ENCODE results near the gene PNPLA4.

PNPLA4 gene

GRCh38 chrX:7927259-7928167, at the start of gene PNPLA4:
Gene PNPLA4 (minus strand): TSS chrX:7927413. CDS start chrX:7926119, 1,294 bp downstream.
- peak; percentile 54 for DNase-seq (ENCODE audit: insufficient read length, low spot score)
- FAIRE-seq: no peak

GRCh38 chrX:7972586-7972985, 45.4 kb upstream of the PNPLA4 start:
- no peak for DNase-seq (ENCODE audit: insufficient read length, low spot score)
- FAIRE-seq: no peak

- DNase-seq (ENCODE audit: insufficient read length, low spot score) (no peak), FAIRE-seq (no peak)
Observed at GRCh38 chrX:7970428-7970827, 43.2 kb upstream of the PNPLA4 start.

GRCh38 chrX:7965436-7965835, 38.2 kb upstream of the PNPLA4 start:
- DNase-seq (ENCODE audit: insufficient read length, low spot score) (no peak), FAIRE-seq (no peak)

- FAIRE-seq: no peak
Observed at GRCh38 chrX:7960246-7960645, 33.0 kb upstream of the PNPLA4 start.

GRCh38 chrX:7953446-7953845, 26.2 kb upstream of the PNPLA4 start:
- no peak for FAIRE-seq
- DNase-seq (ENCODE audit: insufficient read length, low spot score): no peak

More at GRCh38 chrX:7960246-7960645, 33.0 kb upstream of the PNPLA4 start:
- DNase-seq (ENCODE audit: insufficient read length, low spot score): no peak

GRCh38 chrX:7950865-7951264, 23.7 kb upstream of the PNPLA4 start:
- DNase-seq (ENCODE audit: insufficient read length, low spot score): no peak
- no peak for FAIRE-seq

GRCh38 chrX:7948483-7948882, 21.3 kb upstream of the PNPLA4 start:
- DNase-seq (ENCODE audit: insufficient read length, low spot score) (no peak), FAIRE-seq (no peak)

- no peak for FAIRE-seq
- no peak for DNase-seq (ENCODE audit: insufficient read length, low spot score)
Observed at GRCh38 chrX:7946960-7947359, 19.7 kb upstream of the PNPLA4 start.

GRCh38 chrX:7943600-7944245, 16.5 kb upstream of the PNPLA4 start:
- FAIRE-seq (no peak), DNase-seq (ENCODE audit: insufficient read length, low spot score) (no peak)

GRCh38 chrX:7941390-7942042, 14.3 kb upstream of the PNPLA4 start:
- FAIRE-seq (no peak), DNase-seq (ENCODE audit: insufficient read length, low spot score) (peak; percentile 2)

GRCh38 chrX:7934026-7934425, 6.8 kb upstream of the PNPLA4 start:
- FAIRE-seq: no peak

GRCh38 chrX:7926914-7927258, 327 bp downstream of the PNPLA4 start:
- FAIRE-seq: no peak
- peak; percentile 1 for DNase-seq (ENCODE audit: insufficient read length, low spot score)

More at GRCh38 chrX:7934026-7934425, 6.8 kb upstream of the PNPLA4 start:
- no peak for DNase-seq (ENCODE audit: insufficient read length, low spot score)

GRCh38 chrX:7926501-7926900, 712 bp downstream of the PNPLA4 start:
- no peak for DNase-seq (ENCODE audit: insufficient read length, low spot score)
- no peak for FAIRE-seq

- FAIRE-seq (no peak), DNase-seq (ENCODE audit: insufficient read length, low spot score) (peak; percentile 14)
Observed at GRCh38 chrX:7925867-7926472, 1.2 kb downstream of the PNPLA4 start.

GRCh38 chrX:7921750-7922149, 5.5 kb downstream of the PNPLA4 start:
- DNase-seq (ENCODE audit: insufficient read length, low spot score) (no peak), FAIRE-seq (no peak)

- DNase-seq (ENCODE audit: insufficient read length, low spot score) (no peak), FAIRE-seq (no peak)
Observed at GRCh38 chrX:7908821-7909220, 18.4 kb downstream of the PNPLA4 start.

GRCh38 chrX:7904562-7904961, 22.7 kb downstream of the PNPLA4 start:
- DNase-seq (ENCODE audit: insufficient read length, low spot score) (no peak), FAIRE-seq (no peak)

GRCh38 chrX:7891928-7892327, 35.3 kb downstream of the PNPLA4 start:
- no peak for FAIRE-seq

GRCh38 chrX:7889680-7890079, 37.5 kb downstream of the PNPLA4 start:
- DNase-seq (ENCODE audit: insufficient read length, low spot score): no peak
- no peak for FAIRE-seq

More at GRCh38 chrX:7891928-7892327, 35.3 kb downstream of the PNPLA4 start:
- no peak for DNase-seq (ENCODE audit: insufficient read length, low spot score)

GRCh38 chrX:7889135-7889534, 38.1 kb downstream of the PNPLA4 start:
- FAIRE-seq (no peak), DNase-seq (ENCODE audit: insufficient read length, low spot score) (peak; percentile 1)

Data from HTR-8/SVneo (cell line).